ENCODE results near the gene TBX21. TPM values are rescaled to one million over a fixed set of nuclear protein-coding genes. Genes with fewer than 3 reads are reported as not detected.

Gene TBX21
- total RNA-seq, 1 experiment from 2014 or later: not detected

DNA sequence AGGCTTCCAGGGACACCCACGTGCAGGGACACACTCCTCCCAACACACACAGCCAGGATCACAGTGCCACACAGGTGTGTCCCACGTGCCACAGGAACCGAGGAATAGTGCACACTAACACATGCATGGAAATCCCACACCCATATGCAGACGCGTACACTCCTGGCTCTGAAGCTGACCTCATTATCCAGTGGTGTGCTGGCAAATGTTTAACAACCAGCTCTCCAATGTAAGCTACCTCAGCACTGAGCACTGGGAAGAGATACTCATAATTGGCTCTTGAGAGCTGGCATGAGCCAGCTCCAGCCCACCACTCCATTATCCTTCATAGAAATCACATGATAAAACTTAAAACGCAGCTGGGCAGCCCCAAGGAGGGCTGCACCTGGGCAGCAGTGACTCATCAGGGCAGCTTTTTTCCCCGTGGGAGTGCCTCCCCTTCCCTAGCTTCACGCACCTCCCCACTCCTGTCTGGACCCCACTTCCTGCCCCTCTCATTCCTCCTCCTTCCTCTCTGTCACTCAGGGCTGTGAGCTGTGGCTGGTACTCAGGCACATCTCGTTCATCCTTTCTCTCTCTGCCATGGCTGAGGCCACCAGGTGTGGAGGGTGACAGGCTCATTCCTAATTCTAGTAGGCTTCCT lies 14.9 kb upstream of the TBX21 start:
- DNase-seq: no peak
- Mint-ChIP-seq H3K27me3 (ENCODE audit: unreplicated experiment) (peaks cover 100% of the 10 kb centered on the region), H3K4me3 (ENCODE audit: low read depth, unreplicated experiment) (no peak overlapping the region), H3K4me1 (ENCODE audit: low read depth, unreplicated experiment) (peaks cover 28% of the 10 kb centered on the region), H3K27ac (ENCODE audit: unreplicated experiment) (no peak overlapping the region), H3K36me3 (ENCODE audit: insufficient read depth, unreplicated experiment) (peaks cover 4% of the 10 kb centered on the region), H3K9me3 (ENCODE audit: low read depth, unreplicated experiment) (no peaks in the 10 kb centered on the region)
- intact Hi-C loops (cut with micrococcal nuclease; ENCODE audit: unreplicated experiment): no loop called here
- TF ChIP-seq, protein P1, sequence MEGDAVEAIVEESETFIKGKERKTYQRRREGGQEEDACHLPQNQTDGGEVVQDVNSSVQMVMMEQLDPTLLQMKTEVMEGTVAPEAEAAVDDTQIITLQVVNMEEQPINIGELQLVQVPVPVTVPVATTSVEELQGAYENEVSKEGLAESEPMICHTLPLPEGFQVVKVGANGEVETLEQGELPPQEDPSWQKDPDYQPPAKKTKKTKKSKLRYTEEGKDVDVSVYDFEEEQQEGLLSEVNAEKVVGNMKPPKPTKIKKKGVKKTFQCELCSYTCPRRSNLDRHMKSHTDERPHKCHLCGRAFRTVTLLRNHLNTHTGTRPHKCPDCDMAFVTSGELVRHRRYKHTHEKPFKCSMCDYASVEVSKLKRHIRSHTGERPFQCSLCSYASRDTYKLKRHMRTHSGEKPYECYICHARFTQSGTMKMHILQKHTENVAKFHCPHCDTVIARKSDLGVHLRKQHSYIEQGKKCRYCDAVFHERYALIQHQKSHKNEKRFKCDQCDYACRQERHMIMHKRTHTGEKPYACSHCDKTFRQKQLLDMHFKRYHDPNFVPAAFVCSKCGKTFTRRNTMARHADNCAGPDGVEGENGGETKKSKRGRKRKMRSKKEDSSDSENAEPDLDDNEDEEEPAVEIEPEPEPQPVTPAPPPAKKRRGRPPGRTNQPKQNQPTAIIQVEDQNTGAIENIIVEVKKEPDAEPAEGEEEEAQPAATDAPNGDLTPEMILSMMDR (IDR thresholded peaks at IDR 0.05; ENCODE audit: unreplicated experiment): no peak
- CTCF ChIA-PET: interaction anchor here (0.5 to 2.1 kb wide), 7 partner anchors 9 to 391 kb away, joined by 3 to 9 read pairs (median 3); partner anchors contain the start of gene TBKBP1
- no TSS peak for BruUV-seq (replicated peaks)

DNA sequence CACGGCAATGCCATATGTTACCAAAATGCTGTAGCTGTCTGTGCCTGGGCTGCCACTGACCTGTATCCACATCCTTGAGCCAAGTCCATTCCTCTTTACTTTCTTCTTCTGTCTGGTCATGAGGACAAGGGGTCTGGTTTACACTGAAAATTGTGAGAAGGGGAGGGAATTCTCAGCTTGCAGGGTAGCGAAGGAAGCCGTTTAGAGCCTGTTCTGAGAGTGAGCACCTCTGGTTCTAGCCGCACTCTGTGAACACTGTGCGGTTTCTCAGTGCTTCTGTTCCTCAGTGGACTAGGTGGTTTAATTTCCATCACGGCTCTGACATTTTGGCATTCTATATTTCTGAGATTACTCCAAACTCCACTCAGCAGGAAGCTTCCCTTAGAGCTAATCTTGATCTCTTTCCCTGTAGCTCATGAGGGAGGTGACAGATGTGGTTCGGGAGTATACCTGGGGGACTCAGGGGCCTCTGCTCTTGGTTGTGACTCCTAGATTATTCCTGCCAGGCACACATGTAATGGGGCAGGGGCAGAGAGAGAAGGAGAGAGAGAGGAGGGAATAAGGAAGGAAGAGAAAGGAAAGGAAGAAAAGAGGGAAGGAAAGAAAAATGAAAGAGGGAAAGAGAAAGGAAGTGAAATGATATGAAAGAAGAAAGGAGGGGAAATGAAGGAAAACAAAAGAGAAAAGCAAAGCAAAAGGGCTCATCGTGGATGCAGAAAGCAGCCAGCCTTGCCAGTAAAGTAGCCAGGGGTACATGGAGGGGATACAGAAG lies 14.2 kb upstream of the TBX21 start:
- peaks cover 100% of the 10 kb centered on the region for H3K27me3 Mint-ChIP-seq (ENCODE audit: unreplicated experiment)
- no peak for DNase-seq
- H3K27ac Mint-ChIP-seq (ENCODE audit: unreplicated experiment): no peak overlapping the region
- no peaks in the 10 kb centered on the region for H3K9me3 Mint-ChIP-seq (ENCODE audit: low read depth, unreplicated experiment)
- H3K4me3 Mint-ChIP-seq (ENCODE audit: low read depth, unreplicated experiment): no peak overlapping the region
- CTCF ChIA-PET: interaction anchor here (0.5 to 2.1 kb wide), 10 partner anchors 9 to 390 kb away, joined by 3 to 9 read pairs (median 3); partner anchors contain the start of genes LRRC46, MRPL10 and TBKBP1
- H3K36me3 Mint-ChIP-seq (ENCODE audit: insufficient read depth, unreplicated experiment): peaks cover 4% of the 10 kb centered on the region
- BruUV-seq (replicated peaks): no TSS peak
- TF ChIP-seq, protein P1 (IDR thresholded peaks at IDR 0.05; ENCODE audit: unreplicated experiment): no peak
- intact Hi-C loops (cut with micrococcal nuclease; ENCODE audit: unreplicated experiment): no loop called here
- H3K4me1 Mint-ChIP-seq (ENCODE audit: low read depth, unreplicated experiment): peaks cover 27% of the 10 kb centered on the region

DNA sequence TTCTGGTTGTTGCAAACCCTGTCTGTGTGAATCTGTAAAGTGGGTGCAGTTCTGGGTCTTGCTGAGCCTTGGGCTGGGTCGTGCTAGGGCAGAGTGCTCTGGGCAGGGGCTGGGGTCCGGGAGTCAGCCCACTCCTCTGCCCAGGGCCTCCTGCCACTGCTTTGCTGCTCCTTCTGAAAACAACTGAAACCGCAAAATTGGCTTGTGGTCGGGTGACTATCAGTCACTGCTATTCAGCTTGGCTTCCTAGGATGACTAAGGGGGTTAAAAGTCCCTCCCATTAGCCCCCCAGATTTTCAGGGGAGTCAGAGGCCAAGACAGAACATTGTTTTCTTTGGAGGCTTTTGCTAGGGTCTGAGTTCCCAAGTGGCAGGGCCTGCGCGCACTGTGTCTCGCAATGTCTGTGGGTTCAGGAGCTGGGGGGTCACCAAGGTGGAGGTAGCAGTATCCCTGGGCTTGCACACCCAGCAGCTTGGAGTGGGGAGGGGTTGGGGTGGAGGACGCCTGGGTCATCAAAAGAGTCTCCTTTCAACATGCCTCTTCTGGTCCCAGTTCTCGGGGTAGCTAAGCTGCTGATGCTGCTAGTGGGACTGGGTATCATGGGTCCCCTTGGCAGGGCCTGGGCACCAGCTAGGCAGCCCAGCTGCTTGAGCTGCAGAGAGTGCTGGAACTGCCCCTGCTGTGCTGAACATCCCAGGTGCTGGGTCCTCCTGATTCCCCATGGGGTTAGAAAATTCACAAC lies 13.5 kb upstream of the TBX21 start:
- TF ChIP-seq, protein P1 (IDR thresholded peaks at IDR 0.05; ENCODE audit: unreplicated experiment): no peak
- Mint-ChIP-seq H3K4me3 (ENCODE audit: low read depth, unreplicated experiment) (no peak overlapping the region), H3K9me3 (ENCODE audit: low read depth, unreplicated experiment) (no peaks in the 10 kb centered on the region), H3K36me3 (ENCODE audit: insufficient read depth, unreplicated experiment) (peaks cover 4% of the 10 kb centered on the region), H3K27me3 (ENCODE audit: unreplicated experiment) (peaks cover 100% of the 10 kb centered on the region), H3K27ac (ENCODE audit: unreplicated experiment) (no peak overlapping the region), H3K4me1 (ENCODE audit: low read depth, unreplicated experiment) (peaks cover 21% of the 10 kb centered on the region)
- peak; percentile 52 for DNase-seq
- CTCF ChIA-PET: interaction anchor here (1.1 to 1.6 kb wide), 3 partner anchors 10 to 112 kb away, joined by 3 to 8 read pairs (median 3); partner anchors contain the start of genes LRRC46 and MRPL10
- intact Hi-C loops (cut with micrococcal nuclease; ENCODE audit: unreplicated experiment): no loop called here
- no TSS peak for BruUV-seq (replicated peaks)

DNA sequence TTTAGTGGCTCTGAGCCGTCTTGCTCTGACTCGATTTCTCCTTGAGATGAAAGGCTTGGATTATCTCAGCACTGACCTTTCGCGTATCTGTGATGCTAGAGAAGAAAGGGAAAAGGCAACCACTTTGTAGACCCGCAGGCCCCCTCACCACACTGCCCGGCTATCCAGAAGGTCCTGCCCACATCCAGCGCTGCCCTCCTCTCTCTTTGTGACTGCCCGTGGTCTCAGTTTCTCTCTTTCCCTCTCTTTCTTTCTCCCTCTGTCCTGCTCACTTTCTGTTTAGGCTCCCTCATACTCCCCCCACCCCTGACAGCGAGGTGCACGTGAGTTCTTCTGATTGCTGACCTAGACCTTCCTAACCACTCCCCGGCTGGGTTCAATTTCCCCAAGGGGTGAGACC lies 12.8 kb upstream of the TBX21 start:
- no peak for DNase-seq
- CTCF ChIA-PET: interaction anchor here (1.1 to 1.6 kb wide), 2 partner anchors 10 to 111 kb away, joined by 3 read pairs; partner anchors contain the start of genes LRRC46 and MRPL10
- H3K4me1 Mint-ChIP-seq (ENCODE audit: low read depth, unreplicated experiment): peaks cover 21% of the 10 kb centered on the region
- intact Hi-C loops (cut with micrococcal nuclease; ENCODE audit: unreplicated experiment): no loop called here
- H3K36me3 Mint-ChIP-seq (ENCODE audit: insufficient read depth, unreplicated experiment): peaks cover 4% of the 10 kb centered on the region
- no TSS peak for BruUV-seq (replicated peaks)
- no peak overlapping the region for H3K27ac Mint-ChIP-seq (ENCODE audit: unreplicated experiment)
- no peaks in the 10 kb centered on the region for H3K9me3 Mint-ChIP-seq (ENCODE audit: low read depth, unreplicated experiment)
- no peak overlapping the region for H3K4me3 Mint-ChIP-seq (ENCODE audit: low read depth, unreplicated experiment)
- H3K27me3 Mint-ChIP-seq (ENCODE audit: unreplicated experiment): peaks cover 100% of the 10 kb centered on the region
- TF ChIP-seq, protein P1 (IDR thresholded peaks at IDR 0.05; ENCODE audit: unreplicated experiment): no peak
